ENCODE data around the gene NAA60. TPM values are rescaled to one million over a fixed set of nuclear protein-coding genes. Genes with fewer than 3 reads are reported as not detected.
"Not testable (repeated sequence)": the region's sequence is repeated elsewhere in the genome, so short reads cannot be mapped to it uniquely, and the experiment has no call there.

NAA60 gene
- polyA plus RNA-seq, 5 donors = 40.5 to 48.0 (median 46.1) TPM

DNA sequence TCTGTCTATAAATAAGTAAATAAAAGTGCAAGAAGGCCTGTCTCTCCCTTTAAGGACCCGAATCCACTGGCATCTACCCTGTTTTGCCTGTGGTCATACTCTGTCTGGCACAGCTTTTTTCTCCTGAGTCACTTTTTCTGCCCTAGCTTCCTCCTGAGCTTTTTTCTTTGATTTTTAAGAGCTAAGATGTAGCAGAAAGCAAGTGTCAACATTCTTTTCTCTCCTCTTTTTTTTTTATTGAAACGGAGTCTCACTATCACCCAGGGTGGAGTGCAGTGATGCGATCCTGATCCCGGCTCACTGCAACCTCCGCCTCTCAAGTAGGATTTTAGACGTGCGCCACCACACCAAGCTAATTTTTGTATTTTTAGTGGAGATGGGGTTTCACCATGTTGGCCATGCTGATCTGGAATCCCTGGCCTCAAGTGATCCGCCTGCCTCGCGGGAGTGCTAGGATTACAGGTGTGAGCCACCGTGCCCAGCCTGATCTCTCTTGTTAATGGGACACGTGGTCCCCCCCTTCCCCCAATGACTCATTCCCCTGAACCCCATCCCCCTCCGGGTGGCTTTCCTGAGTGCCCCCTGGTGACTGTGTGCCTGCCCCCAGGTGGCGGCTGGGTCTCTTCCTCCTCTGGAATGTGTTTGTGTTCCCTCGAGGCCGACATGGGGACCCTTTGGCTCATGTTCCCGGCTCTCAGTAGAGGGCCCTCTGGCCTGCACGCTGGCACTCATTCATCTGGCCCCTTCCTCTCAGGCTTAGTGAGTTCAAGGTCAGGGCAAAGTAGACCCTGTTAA is 37.6 kb downstream of the NAA60 start:
- DNase-seq = no peak

GRCh38 chr16:3481696-3482658 is 38.5 kb downstream of the NAA60 start:
- DNase-seq = no peak

DNA sequence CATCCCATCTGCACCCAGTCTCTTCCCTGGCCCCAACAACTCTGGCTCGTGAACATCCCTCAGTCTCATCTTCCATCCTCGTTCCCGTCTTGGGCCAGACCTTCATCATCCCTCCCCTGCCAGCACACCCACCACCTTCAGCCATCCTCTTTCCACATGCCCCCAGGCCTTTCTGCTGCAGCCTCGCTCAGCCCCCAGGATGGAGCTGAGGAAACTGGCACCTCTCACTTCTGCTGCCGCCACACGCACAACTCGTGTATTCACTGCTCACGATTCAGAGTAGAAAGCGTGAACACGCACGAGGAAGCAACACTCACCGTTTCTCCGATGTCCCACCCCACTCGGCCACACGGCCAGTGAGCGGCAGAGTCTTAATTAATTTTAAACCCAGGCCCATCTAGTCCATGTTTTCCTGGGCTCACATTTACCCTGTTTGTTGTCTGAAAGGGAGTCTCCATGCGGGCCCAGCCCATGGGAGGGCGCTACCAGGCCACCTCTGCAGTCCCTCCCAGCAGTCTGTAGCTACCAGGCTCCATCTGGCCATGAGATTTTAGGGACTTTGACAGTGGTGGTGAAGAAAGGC is 39.3 kb downstream of the NAA60 start:
- no peak for DNase-seq

DNA sequence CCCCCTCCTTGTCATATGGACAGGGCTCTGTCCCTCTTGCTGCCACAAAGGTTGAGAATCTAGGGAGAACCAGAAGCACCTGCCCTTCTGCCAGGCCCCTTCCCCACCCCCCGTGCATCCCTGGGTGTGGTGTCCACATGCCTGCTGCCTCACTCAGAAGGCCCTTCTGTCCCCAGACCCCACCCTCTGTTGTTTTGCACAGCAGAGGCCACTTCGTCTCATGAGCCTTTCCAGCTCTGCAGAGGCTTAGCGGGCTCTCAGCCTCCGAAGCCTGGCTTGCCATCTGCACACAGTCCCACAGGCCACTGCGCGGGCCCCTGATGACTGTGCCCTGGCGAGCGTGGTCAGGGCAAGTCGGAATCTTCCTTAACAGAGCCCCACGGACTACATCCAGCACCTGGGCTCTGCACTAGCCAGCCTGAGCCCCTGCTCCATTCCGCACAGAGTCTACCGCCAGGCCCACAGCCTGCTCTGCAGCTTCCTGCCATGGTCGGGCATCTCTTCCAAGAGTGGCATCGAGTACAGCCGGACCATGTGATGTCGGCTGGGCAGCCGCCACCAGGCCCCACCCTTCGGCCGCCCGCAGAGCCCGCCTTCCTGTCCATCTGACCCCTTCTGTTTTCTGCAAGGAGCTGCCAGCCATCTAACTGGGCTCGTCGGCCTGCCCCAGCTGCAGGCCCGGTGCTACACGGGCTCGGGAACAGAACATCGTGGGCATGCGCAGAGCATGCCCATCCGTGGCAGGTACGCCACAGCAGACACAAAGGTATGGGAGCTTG is 41.0 kb downstream of the NAA60 start:
- no peak for DNase-seq

DNA sequence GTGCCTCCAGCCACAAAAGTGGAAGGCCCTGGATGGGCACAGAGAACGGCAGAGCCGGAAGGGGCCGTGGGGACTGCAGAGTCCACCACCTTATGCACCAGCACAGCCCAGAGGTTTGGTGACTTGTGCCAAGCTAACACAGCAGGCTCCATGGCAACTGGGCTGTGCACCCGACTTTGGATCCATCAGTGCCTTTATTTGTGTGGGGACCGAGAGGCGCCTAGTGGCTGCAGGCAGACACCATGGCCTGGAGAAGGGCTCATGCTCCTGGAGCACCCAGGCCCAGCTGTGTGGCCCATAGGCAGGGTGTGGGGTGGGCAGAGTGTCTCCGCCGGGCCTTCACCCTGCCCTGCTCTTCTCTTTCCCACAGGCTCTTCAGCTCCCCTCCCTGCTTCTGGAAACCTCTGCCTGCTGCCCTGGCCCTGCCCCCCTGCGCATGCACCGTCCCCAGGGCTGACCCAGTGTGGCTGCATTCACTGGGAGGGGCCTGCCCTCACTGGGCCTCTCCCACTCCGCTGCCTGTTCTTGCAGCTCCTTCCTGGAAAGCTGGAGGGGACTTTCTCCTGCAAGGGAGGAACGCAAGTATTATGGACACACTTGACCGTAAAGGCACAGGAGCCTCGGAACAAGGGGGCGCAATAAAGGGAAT is 41.7 kb downstream of the NAA60 start:
- DNase-seq = no peak

DNA sequence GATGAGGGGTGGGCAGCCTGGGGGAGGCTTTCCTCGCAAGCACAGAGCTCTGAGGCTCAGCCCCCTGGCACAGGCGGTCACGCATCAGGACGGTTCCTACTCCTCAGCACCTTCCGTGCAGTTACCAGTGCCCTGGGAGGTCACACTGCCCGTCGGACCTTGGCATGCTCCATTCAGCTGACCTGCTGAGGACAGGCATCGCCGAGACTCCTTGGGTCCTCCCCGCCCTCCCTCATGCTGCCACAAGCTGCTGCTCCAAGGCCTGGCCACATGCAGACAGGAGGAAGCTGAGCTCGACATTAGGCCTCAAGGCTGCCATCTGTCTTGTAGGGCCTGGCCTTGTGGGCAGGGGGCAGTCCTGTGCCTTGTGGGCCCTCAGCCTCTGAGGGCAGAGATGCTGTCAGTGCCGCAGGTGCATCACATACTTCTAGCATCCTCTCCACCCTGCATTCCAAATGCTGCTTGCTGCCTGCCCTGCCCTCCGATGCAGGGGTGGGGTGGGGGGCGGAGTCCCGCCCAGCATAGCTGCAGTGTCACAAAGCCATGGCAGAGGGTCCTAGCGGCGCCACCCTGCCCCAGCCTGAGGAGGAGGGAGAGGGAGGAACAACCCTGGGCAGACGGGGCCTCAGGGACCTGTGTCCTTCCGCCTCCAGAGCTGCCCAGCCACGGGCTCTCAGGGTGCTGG is 42.5 kb downstream of the NAA60 start:
- no peak for DNase-seq

DNA sequence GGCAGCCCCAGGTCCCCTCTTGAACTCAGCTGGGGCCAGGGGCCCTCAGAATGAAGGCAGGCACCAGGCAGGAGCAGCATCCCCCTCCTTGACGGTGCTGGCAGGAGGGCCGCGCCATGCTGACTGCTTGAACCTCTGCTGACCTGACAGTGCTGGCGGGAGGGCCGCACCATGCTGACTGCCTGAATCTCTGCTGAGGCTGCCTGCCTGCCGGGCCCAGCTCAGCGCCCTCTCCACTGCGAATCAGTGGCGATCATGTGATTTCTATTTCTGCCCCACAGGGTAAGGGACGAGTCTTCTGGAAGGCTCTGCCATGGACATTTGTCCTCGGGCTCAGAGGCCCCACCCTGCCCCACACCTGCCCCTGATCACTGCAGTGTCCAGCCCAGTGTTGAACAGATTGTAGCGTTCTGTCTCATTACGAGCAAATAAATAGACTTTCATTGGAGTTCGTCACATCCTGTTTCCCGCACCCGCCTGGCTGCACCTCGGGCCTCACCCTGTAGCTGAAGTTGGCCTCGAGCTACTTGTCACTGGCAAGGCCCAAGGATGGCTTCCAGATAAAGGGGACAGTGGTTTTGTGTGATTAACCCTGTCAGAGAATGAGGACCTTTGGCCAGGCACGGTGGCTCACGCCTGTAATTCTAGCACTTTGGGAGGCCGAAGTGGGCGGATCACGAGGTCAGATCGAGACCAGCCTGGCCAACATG is 43.2 kb downstream of the NAA60 start:
- no peak for DNase-seq

DNA sequence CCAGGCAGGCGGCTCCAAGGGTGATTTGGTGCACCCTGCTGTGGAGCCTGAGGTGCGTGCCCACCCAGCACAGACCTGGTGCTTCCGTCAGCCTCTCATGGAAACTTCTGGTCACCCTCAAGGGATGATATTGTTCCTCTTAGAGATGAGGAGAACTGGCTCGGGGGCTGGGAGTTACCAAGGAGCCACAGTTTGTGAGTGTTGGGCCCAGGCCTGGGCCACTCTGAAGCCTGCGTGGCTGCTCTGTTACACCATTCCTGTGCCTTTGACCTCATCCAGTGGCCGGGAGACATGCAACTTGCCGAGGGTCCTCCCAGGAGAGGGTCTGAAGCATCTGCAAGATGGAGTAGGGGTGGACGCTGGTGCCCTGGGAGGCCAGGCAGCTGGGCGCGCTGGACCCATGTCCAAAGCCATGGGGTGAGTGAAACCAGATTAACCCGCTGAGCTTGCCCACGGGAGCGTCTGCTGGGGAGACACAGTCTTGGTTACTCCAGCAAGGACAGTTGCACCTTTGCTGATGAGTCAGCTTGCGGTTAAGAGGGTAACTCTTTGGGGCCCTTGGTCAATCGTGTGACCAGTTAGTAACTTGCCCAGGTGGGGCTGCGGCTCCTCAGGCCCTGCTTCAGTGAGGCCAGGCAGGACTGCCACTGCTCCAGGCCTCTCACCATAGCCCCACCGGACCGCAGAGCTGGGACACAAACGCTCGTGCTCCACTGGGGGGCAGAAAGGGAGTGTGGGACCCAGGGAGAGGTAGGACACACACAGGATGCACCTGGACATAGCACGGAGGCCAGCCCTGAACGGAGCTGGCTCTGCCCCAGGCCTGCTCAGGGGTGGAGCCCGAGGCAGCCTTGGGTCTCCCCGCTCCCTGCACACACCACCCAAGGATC is 44.3 kb downstream of the NAA60 start:
- no peak for DNase-seq

DNA sequence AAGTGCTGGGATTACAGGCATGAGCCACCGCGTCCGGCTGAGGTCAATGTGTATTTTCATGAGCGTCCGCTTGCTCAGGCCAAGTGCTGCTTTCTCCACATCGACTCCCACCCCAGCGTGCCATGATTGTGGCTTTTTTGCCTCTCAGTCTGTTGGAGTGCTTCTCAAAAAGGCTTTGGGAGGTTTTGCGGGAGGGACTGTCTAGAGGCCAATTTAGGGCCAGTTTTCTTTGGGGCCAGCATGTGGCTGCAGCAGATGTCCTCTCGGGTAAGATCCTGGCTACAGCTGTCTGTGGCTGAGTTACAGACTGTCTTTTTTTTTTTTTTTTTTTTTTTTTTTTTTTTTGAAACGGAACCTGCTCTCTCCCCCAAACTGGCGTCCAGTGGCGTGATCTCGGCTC is 45.3 kb downstream of the NAA60 start:
- DNase-seq = no peak

DNA sequence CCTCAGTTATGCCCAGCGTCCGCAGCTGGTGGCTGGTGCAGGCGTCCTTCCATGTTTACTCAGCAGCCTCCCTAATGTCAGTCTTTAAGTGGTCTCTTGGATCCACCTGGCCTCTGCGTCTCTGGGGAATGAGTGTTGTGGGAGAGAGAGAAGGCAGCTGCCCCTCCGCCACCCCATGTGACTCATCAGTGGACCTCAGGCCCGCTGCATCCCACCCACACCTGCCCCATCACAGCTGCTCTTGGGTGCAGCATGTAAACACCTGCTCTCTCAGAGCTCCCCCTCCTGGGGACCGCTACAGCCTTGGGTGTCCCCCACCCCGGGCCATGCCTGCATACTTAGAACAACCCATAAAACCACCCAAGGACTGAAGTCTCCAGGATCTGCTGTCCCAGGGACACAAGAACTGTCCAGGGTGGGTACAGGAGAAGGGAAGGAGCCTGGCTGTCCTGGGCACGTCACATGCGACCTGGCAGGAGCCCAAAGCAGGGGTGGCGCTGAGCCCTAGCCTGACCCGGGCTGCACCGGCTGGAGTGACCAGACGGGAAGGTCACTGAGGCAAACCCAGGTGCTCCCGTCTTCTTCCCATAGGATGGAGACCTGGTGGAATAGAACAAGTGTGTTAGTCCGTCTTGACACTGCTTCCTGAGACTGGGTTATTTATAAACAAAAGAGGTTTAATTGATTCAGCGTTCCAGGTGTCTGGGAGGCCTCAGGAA is 47.6 kb downstream of the NAA60 start:
- no peak for DNase-seq

DNA sequence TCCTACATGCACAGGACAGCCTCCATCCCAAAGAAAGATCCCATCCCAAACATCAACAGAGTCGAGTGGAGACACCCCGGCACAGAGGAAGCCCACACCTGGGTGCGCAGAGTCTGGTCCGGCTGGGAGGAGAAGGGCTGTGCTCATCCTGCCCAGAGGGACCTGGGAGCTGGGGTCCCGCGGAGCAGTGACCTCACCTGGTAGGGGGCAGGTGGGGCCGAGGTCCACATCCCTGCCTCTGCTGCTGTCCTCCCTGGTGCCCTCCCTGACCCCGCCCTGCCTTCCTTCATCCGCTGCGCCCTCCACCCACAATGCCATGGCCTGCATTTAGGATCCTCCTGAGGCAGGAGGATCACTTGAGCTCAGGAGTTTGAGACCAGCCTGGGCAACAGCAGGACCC is 48.9 kb downstream of the NAA60 start:
- no peak for DNase-seq

GRCh38 chr16:3494386-3494973 is 51.0 kb downstream of the NAA60 start:
- no peak for DNase-seq

GRCh38 chr16:3495176-3495575 is 51.7 kb downstream of the NAA60 start, which contains the start of gene C16orf90:
Gene C16orf90, minus strand, starts transcription at chr16:3495489. Its CDS starts 68 bp downstream, at chr16:3495421.
- DNase-seq = no peak

GRCh38 chr16:3496386-3496785 is 52.9 kb downstream of the NAA60 start:
- DNase-seq = no peak

DNA sequence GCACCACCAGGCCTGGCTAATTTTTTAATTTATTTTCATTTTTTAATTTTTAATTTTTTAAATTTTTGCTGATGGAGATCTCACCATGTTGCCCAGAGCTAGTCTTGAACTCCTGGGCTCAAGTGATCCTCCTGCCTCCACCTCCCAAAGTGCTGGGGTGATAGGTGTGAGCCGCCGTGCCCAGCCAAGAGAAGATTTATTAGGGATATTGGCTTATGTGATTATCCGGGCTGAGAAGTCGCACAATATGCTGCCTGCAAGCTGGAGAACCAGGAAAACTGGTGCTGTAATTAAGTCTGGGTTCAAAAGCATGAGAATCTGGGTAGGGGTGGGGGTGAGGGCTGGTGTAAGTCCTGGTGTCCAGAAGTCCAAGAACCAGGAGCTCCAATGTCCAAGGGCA is 54.3 kb downstream of the NAA60 start:
- no peak for DNase-seq

GRCh38 chr16:3498988-3499387 is 55.5 kb downstream of the NAA60 start:
- DNase-seq = no peak

DNA sequence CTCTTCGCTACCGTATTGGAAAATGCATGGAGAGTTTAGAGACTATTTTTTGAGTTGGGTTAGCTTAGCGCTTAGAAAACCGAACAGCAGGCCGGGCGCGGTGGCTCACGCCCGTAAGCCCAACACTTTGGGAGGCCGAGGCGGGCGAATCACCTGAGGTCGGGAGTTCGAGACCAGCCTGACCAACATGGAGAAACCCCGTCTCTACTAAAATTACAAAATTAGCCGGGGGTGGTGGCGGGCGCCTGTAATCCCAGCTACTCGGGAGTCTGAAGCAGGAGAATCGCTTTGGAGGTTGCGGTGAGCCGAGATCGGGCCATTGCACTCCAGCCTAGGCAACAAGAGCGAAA is 57.9 kb downstream of the NAA60 start:
- not testable (repeated sequence) for DNase-seq
